Gastrocnemius medialis (tissue), 4 donors: ENCODE data around the gene VIT. TPM values are rescaled to one million over a fixed set of nuclear protein-coding genes. Genes with fewer than 3 reads are reported as not detected.

Source experiments
- ATAC-seq, 2 donors: fragments of 150-250 bp; one replicate each; pipeline ENCODE4 v1.9.1; 2016
- DNase-seq, 2 donors: peaks; one replicate each; pipeline ENCODE4 v3.0.0-alpha.2; 2019
- H3K27ac ChIP-seq, 4 donors: fragments of 200-600 bp; sonication (generic); 1 replicate in 1 of 4; 2 replicates in 3 of 4; pipeline ENCODE4 v1.5.1; 2016 to 2018; ENCODE audit warnings: mild to moderate bottlenecking in 2 of 4, moderate library complexity in 1 of 4
- H3K27me3 ChIP-seq, 3 donors: fragments of 200-600 bp; sonication (generic) in 2 of 3; 1 replicate in 1 of 3; 2 replicates in 2 of 3; pipeline versions ENCODE4 v1.5.1 to v1.6.0; 2016 to 2019; ENCODE audit warnings: mild to moderate bottlenecking in 1 of 3, moderate library complexity in 1 of 3
- H3K36me3 ChIP-seq, 2 donors: fragments of 200-600 bp; sonication (generic) in 1 of 2; one replicate each; pipeline ENCODE4 v1.5.1; 2017 to 2018
- H3K4me1 ChIP-seq, 2 donors: fragments of 200-600 bp; sonication (generic) in 1 of 2; one replicate each; pipeline ENCODE4 v1.5.1; 2016 to 2017; ENCODE audit warnings: mild to moderate bottlenecking in 2 of 2
- H3K4me3 ChIP-seq, 4 donors: fragments of 200-600 bp; sonication (generic) in 3 of 4; 1 replicate in 1 of 4; 2 replicates in 3 of 4; pipeline ENCODE4 v1.5.1; 2016 to 2019; ENCODE audit warnings: mild to moderate bottlenecking in 2 of 4
- H3K9me3 ChIP-seq, 3 donors: fragments of 200-600 bp; sonication (generic) in 2 of 3; 1 replicate in 1 of 3; 2 replicates in 2 of 3; pipeline ENCODE4 v1.5.1; 2016 to 2019
- POLR2A ChIP-seq, 2 donors: fragments of 450-650 bp; IDR thresholded peaks; one replicate each; pipeline ENCODE4 v1.6.1; 2017; ENCODE audit warnings: antibody characterized with exemption in 2 of 2, mild to moderate bottlenecking in 2 of 2, moderate library complexity in 2 of 2
- in situ Hi-C, 4 donors: fragments of 200-750 bp; cut with MboI; loops; one replicate each; pipeline versions ENCODE4 v1.15.0 to v1.8.0; 2017; ENCODE audit warnings: low sequenced_read_pairs in 4 of 4
- intact Hi-C: fragments of 100-400 bp; cut with DNase I; formaldehyde crosslinking; loops from one replicate; pipeline ENCODE4 v1.15.1; 2023; ENCODE audit warnings: low total_unique reads
- total RNA-seq, 4 donors: library from RNA; depleted of rRNA; stranded (reverse); fragments of >200 nt; gene quantifications; one replicate each; pipeline versions ENCODE4 v1.1.0 to v1.2.3, GENCODE V29; 2016
- TF ChIP-seq, protein P1 (sequence below), 5 experiments: fragments of 450-650 bp in 3 of 5; fragments of 200-600 bp in 2 of 5; sonication (generic) in 2 of 5; IDR thresholded peaks in 4 of 5; conservative IDR thresholded peaks in 1 of 5; 1 replicate in 4 of 5; 2 replicates in 1 of 5; pipeline ENCODE4 v1.5.1; 2016 to 2019; ENCODE audit warnings: antibody characterized with exemption in 5 of 5, mild to moderate bottlenecking in 3 of 5, moderate library complexity in 3 of 5

The VIT gene
- total RNA-seq, 4 donors from 2014 or later: 14.4 to 27.3 (median 17.6) TPM

DNA sequence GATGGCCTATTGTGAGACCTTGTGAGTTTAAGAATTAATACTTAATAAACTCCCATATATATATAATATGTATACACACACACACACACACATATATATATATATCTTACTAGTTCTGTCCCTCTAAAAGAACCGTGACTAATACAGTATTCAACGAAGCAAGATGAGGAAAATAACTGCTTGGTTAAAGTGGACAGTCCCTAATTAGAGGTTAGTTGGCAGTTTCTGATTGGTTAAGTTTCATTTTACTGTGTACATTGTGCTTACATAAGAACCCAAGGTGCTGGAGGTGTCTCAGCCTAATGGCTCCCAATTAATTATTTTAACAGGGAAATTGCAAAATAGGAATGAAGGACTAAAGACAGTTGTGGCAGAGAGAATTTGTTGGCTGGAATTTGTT is 137.7 kb downstream of the VIT start:
- ATAC-seq (no peak), DNase-seq (no peak)
- Histone ChIP-seq H3K9me3 (no peaks in the 10 kb centered on the region), H3K4me1 (no peaks in the 10 kb centered on the region), H3K27ac (no peak overlapping the region), H3K27me3 (no peaks in the 10 kb centered on the region), H3K36me3 (no peaks in the 10 kb centered on the region), H3K4me3 (no peak overlapping the region)
- in situ Hi-C loops (no loop called here), intact Hi-C loops (no loop called here)
- TF ChIP-seq, protein P1, sequence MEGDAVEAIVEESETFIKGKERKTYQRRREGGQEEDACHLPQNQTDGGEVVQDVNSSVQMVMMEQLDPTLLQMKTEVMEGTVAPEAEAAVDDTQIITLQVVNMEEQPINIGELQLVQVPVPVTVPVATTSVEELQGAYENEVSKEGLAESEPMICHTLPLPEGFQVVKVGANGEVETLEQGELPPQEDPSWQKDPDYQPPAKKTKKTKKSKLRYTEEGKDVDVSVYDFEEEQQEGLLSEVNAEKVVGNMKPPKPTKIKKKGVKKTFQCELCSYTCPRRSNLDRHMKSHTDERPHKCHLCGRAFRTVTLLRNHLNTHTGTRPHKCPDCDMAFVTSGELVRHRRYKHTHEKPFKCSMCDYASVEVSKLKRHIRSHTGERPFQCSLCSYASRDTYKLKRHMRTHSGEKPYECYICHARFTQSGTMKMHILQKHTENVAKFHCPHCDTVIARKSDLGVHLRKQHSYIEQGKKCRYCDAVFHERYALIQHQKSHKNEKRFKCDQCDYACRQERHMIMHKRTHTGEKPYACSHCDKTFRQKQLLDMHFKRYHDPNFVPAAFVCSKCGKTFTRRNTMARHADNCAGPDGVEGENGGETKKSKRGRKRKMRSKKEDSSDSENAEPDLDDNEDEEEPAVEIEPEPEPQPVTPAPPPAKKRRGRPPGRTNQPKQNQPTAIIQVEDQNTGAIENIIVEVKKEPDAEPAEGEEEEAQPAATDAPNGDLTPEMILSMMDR (IDR thresholded peaks at IDR 0.05 in 4 of 5, conservative IDR thresholded peaks at IDR 0.05 in 1 of 5): no peak
- TF ChIP-seq POLR2A (IDR thresholded peaks at IDR 0.05): no peak

DNA sequence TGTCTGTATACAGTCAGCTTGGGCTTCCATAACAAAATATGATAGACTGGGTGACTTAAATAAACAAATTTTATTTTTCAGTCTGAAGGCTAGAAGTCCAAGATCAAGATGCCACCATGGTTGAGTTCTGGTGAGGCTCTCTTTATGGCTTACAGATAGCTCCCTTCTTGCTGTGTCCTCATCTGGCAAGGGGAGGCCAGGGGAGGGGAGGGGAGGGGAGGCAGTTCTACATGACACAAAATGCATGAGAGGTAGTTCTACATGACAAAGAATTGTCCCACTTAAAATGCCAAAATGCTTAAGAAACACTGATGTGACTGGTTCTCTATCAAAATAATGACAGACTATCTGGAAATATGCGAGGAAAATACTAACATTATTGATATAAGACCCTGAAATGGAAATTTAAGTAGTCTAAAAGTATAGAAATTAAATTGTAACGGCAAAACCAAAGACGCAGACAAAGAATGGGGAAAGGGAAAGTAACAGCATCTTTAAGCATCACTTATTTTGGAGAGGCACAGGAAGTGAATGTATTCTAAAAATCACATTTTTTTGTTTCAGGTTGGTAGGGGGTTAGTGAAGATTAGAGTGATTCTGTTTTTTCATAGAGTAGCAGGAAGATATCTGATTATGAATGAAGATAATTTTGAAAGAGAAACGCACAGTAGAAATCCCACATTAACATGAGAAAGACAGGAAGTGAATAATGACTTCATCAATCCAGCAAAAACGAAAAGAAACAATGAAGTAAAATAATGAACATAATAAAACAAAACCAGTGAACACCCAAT is 138.4 kb downstream of the VIT start:
- in situ Hi-C loops (no loop called here), intact Hi-C loops (no loop called here)
- H3K27ac ChIP-seq: no peak overlapping the region
- H3K4me3 ChIP-seq: no peak overlapping the region
- DNase-seq: no peak
- H3K27me3 ChIP-seq: no peaks in the 10 kb centered on the region
- H3K36me3 ChIP-seq: no peaks in the 10 kb centered on the region
- no peaks in the 10 kb centered on the region for H3K9me3 ChIP-seq
- TF ChIP-seq, protein P1 (IDR thresholded peaks at IDR 0.05 in 4 of 5, conservative IDR thresholded peaks at IDR 0.05 in 1 of 5): no peak
- TF ChIP-seq POLR2A (IDR thresholded peaks at IDR 0.05): no peak
- no peak for ATAC-seq
- H3K4me1 ChIP-seq: no peaks in the 10 kb centered on the region

DNA sequence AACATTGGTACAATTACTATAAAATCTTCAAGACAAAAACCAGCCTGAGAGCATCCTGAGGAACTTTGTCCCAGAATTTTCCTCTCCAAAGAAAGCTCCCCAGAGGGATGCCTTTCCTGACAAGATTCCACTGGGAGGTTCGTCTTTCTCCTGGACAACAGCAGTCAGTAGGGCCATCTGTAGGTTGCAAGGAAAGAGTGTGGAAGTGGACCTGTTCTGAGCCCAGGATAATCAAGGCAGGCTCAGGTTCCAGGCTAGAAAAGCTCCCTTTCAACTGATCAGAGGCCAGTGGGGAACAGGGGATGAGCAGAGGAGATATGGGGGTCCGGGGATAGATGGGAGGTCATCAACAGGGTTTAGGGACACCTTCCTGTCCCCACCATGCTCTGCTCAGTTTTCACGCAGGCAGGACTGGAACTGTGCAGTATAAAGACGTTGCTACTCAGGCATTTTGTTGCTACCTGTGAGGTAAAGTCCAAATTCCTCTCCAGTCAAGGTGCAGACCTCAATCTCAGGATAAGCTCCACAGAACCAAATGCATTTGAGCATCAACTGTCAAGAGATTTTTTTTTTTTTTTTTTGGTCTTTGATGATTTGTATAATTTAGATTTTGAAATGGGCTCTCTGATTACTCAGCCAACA is 143.6 kb downstream of the VIT start:
- DNase-seq (no peak), ATAC-seq (no peak)
- no peaks in the 10 kb centered on the region for H3K9me3 ChIP-seq
- no peaks in the 10 kb centered on the region for H3K27me3 ChIP-seq
- in situ Hi-C loops (no loop called here), intact Hi-C loops (no loop called here)
- no peaks in the 10 kb centered on the region for H3K36me3 ChIP-seq
- H3K4me3 ChIP-seq: no peak overlapping the region
- no peaks in the 10 kb centered on the region for H3K4me1 ChIP-seq
- TF ChIP-seq POLR2A (IDR thresholded peaks at IDR 0.05): no peak
- TF ChIP-seq, protein P1 (IDR thresholded peaks at IDR 0.05 in 4 of 5, conservative IDR thresholded peaks at IDR 0.05 in 1 of 5): no peak
- no peak overlapping the region for H3K27ac ChIP-seq

DNA sequence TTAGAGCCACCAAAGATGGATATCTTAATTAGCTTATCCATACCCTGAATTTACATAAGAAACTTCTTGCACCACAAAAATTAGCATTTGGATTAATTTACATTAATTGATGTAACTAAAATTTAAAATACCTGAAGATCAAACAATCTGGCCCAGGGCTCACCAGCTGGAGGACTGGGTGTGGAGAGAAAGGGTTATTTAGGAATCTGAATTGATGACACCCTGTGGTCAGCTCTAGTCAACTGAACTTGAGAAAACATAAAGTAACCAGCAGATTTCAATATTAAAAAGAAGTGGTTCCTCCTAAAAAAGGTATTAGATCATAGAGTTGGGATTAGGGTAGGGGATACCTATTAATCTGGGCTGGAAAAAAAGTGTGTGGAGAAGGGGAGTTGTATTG is 147.3 kb downstream of the VIT start:
- intact Hi-C loops: no loop called here
- in situ Hi-C loops: no loop called here
- ATAC-seq: no peak

More for the DNA sequence above, 147.3 kb downstream of the VIT start:
- H3K4me1 ChIP-seq: no peaks in the 10 kb centered on the region
- no peak overlapping the region for H3K4me3 ChIP-seq
- H3K9me3 ChIP-seq: no peaks in the 10 kb centered on the region
- H3K27me3 ChIP-seq: no peaks in the 10 kb centered on the region
- peaks cover 0 to 11% of the 10 kb centered on the region in 2 donors for H3K36me3 ChIP-seq
- no peak for TF ChIP-seq POLR2A (IDR thresholded peaks at IDR 0.05)
- TF ChIP-seq, protein P1 (IDR thresholded peaks at IDR 0.05 in 4 of 5, conservative IDR thresholded peaks at IDR 0.05 in 1 of 5): no peak
- DNase-seq: no peak
- H3K27ac ChIP-seq: no peak overlapping the region
